Measurements from ENCODE around the gene KYAT1.

GRCh38 chr9:128836509-128837145, 45.1 kb downstream of the KYAT1 start:
- TF ChIP-seq CTCF (IDR thresholded peaks at IDR 0.05) (no peak), POLR2A (IDR thresholded peaks at IDR 0.05) (no peak), EP300 (IDR thresholded peaks at IDR 0.05; ENCODE audit: low read depth) (no peak)
